Measurements from ENCODE around the gene PHLDA3. TPM values are rescaled to one million over a fixed set of nuclear protein-coding genes. Genes with fewer than 3 reads are reported as not detected.
A peak's percentile ranks its signal among the peaks of the same experiment; 100 is the strongest.

The PHLDA3 gene
- total RNA-seq, 1 donor from 2014 or later = 90.0 TPM

GRCh38 chr1:201488830-201489589 is 20.0 kb upstream of the PHLDA3 start:
- DNase-seq (peak; percentile 79), ATAC-seq (peak; percentile 79)
- peak overlapping the region; percentile 51 for H3K27ac ChIP-seq
- H3K36me3 ChIP-seq = peaks cover 63% of the 10 kb centered on the region
- H3K4me1 ChIP-seq = peaks cover 65% of the 10 kb centered on the region
- TF ChIP-seq, protein P1, sequence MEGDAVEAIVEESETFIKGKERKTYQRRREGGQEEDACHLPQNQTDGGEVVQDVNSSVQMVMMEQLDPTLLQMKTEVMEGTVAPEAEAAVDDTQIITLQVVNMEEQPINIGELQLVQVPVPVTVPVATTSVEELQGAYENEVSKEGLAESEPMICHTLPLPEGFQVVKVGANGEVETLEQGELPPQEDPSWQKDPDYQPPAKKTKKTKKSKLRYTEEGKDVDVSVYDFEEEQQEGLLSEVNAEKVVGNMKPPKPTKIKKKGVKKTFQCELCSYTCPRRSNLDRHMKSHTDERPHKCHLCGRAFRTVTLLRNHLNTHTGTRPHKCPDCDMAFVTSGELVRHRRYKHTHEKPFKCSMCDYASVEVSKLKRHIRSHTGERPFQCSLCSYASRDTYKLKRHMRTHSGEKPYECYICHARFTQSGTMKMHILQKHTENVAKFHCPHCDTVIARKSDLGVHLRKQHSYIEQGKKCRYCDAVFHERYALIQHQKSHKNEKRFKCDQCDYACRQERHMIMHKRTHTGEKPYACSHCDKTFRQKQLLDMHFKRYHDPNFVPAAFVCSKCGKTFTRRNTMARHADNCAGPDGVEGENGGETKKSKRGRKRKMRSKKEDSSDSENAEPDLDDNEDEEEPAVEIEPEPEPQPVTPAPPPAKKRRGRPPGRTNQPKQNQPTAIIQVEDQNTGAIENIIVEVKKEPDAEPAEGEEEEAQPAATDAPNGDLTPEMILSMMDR (IDR thresholded peaks at IDR 0.05) = no peak
- no peak overlapping the region for H3K4me3 ChIP-seq
- intact Hi-C loops (cut with DNase I) = no loop called here
- H3K27me3 ChIP-seq = no peaks in the 10 kb centered on the region
- no peaks in the 10 kb centered on the region for H3K9me3 ChIP-seq

GRCh38 chr1:201487742-201488141 is 18.8 kb upstream of the PHLDA3 start:
- ATAC-seq (no peak), DNase-seq (no peak)
- Histone ChIP-seq H3K27me3 (no peaks in the 10 kb centered on the region), H3K36me3 (peaks cover 66% of the 10 kb centered on the region), H3K4me3 (no peak overlapping the region), H3K4me1 (peaks cover 54% of the 10 kb centered on the region), H3K9me3 (no peaks in the 10 kb centered on the region), H3K27ac (no peak overlapping the region)
- intact Hi-C loops (cut with DNase I) = no loop called here
- TF ChIP-seq, protein P1 (IDR thresholded peaks at IDR 0.05) = no peak

GRCh38 chr1:201486187-201486586 is 17.2 kb upstream of the PHLDA3 start:
- Histone ChIP-seq H3K4me3 (no peak overlapping the region), H3K27ac (peak overlapping the region; percentile 3), H3K36me3 (peaks cover 65% of the 10 kb centered on the region), H3K27me3 (no peaks in the 10 kb centered on the region), H3K9me3 (no peaks in the 10 kb centered on the region), H3K4me1 (peaks cover 56% of the 10 kb centered on the region)
- no peak for ATAC-seq
- TF ChIP-seq, protein P1 (IDR thresholded peaks at IDR 0.05) = no peak
- intact Hi-C loops (cut with DNase I) = no loop called here
- DNase-seq = no peak

- H3K4me3 ChIP-seq = no peak overlapping the region
- H3K27me3 ChIP-seq = no peaks in the 10 kb centered on the region
- H3K9me3 ChIP-seq = no peaks in the 10 kb centered on the region
- intact Hi-C loops (cut with DNase I) = no loop called here
- H3K36me3 ChIP-seq = peaks cover 65% of the 10 kb centered on the region
- peaks cover 54% of the 10 kb centered on the region for H3K4me1 ChIP-seq
- TF ChIP-seq, protein P1 (IDR thresholded peaks at IDR 0.05) = no peak
- ATAC-seq (no peak), DNase-seq (no peak)
- H3K27ac ChIP-seq = peak overlapping the region; percentile 63
Measured at GRCh38 chr1:201485184-201485774, 16.3 kb upstream of the PHLDA3 start.

- no peak overlapping the region for H3K27ac ChIP-seq
- DNase-seq (no peak), ATAC-seq (no peak)
- TF ChIP-seq, protein P1 (IDR thresholded peaks at IDR 0.05) = no peak
- H3K27me3 ChIP-seq = no peaks in the 10 kb centered on the region
- H3K4me3 ChIP-seq = no peak overlapping the region
- intact Hi-C loops (cut with DNase I) = no loop called here
- peaks cover 40% of the 10 kb centered on the region for H3K4me1 ChIP-seq
- peaks cover 51% of the 10 kb centered on the region for H3K36me3 ChIP-seq
- H3K9me3 ChIP-seq = no peaks in the 10 kb centered on the region
Measured at GRCh38 chr1:201483373-201483949, 14.5 kb upstream of the PHLDA3 start.

All from upper lobe of right lung (tissue), 1 donor.